Central memory CD4-positive, alpha-beta T cell (primary cell): ENCODE results near the gene PDZD2.
"Not testable (repeated sequence)": the region's sequence is repeated elsewhere in the genome, so short reads cannot be mapped to it uniquely, and the experiment has no call there.

ENCODE experiments used
- DNase-seq: peaks from one replicate; pipeline ENCODE4 v3.0.0; 2022

The PDZD2 gene

DNA sequence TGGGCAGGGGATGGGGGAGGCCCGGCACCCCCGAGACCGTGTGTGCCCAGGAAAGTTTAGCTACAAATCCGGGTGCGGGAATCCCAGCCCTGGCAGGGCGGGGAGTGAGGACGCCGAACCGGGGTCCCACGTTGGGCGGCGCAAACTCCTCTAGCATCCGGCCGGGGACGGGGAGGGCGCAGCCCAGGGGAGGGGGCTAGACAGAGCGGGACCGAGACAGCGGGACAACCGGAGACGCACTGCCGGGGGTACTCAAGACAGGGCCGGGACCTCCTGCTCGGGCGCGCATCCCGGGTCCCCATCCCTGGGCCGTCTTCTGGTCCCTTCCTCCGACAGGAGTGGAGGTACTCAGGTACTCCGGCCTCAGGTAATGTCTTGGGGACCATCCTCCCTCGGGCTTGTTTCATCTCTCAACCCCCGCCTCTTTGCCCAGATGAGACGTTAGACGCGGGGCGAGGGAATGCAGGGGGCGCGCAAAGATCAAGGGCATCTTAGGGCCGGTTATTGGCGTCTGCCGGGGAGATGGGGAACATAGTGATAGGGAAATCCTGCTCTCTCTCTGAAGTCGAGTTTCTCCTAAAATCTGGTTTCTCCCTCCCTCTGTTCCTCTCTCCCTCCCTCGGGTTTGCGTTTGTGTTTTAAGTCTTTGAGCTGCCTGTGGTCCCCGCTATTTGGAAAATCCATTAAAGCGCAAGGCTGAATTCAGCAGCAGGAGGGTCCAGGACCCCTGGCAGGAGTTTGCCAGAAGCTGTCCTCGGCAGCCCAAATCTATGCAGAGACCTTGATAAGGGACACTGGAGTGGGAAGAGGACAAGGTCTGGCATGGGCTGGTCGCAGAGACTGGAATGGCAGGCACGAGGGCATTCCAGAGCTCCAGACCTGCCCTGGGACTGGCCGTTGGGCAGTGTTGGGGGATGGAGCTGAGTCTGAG, 815 bp downstream of the PDZD2 start:
- no peak for DNase-seq

GRCh38 chr5:31640573-31640972, 1.6 kb downstream of the PDZD2 start:
- DNase-seq = no peak

DNA sequence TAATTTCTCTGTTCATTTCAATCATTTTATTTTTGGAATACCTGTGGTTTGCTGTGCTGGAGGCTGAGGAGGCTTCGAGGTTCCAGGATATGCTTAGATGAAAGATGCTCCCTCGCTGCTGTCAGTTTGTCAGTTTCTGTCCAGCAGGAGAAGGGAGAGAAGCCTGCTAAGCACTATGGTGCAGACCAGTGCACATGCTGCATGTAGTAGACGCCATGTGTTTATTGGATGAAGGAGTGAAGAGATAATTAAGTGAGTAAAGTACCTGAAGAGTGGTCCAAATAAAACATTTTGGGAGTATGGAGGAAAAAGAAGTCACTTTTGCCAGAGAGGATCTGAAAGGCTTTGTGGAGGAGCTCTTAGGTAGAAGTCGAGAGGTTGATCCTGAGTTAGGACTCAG, 2.1 kb downstream of the PDZD2 start:
- no peak for DNase-seq

GRCh38 chr5:31641575-31641974, 2.6 kb downstream of the PDZD2 start:
- no peak for DNase-seq

- no peak for DNase-seq
These were observed 6.6 kb downstream of the PDZD2 start for GRCh38 chr5:31645420-31646081.

GRCh38 chr5:31648326-31648725, 9.4 kb downstream of the PDZD2 start:
- DNase-seq = no peak

DNA sequence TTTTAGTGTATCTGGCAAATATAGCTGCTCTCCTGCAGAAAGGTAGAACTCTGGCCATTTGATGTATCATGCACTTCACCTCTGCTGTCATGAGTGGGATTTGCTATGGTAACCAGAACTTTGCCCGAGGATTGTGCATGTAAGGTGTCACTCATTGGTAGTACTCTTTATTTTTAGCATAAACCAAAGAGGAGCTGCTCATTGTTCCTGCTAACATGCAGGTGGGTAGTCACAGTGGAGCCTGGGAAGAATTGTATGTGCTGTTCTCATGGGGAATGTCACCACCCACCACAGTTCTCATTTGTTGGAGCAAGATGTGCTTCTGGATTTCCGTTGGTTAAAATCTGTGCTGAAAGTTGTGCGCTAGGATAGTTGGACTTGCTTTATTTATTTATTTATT, 12.3 kb downstream of the PDZD2 start:
- no peak for DNase-seq

GRCh38 chr5:31655491-31655890, 16.6 kb downstream of the PDZD2 start:
- DNase-seq = no peak

- DNase-seq = no peak
These were observed 17.9 kb downstream of the PDZD2 start for GRCh38 chr5:31656806-31657205.

DNA sequence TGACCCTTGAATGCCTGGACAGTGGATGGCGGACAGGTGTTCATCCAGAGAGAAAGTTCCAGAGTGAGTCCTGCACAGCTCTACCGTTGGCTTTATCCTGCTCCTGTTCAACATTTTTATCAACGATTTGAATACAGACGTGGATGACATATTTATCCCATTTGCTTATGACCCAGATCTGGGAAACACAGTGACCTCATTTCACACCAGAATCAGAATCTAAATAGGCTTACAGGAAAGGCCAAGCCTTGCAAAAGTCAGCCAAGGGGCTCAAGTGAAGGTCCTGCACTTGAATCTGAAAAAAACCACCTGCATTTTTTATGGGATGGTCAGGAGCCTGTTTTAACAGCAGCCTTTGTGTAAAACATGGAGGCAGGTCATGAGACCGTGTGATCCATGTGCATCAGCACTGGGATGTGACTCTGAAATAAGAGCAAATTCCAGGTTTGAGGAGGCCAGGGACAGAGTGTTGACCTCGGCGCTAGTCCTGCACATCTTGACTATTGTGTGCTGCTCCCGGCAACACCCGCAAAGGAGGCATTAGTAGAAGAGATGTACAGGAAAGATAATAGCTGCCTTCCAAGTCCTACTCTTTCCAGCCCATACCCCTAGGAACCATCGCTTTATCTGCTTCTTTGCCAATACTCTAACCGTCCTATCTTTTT, 18.5 kb downstream of the PDZD2 start:
- DNase-seq = no peak

- DNase-seq = no peak
These were observed 22.3 kb downstream of the PDZD2 start for GRCh38 chr5:31661257-31661656.

DNA sequence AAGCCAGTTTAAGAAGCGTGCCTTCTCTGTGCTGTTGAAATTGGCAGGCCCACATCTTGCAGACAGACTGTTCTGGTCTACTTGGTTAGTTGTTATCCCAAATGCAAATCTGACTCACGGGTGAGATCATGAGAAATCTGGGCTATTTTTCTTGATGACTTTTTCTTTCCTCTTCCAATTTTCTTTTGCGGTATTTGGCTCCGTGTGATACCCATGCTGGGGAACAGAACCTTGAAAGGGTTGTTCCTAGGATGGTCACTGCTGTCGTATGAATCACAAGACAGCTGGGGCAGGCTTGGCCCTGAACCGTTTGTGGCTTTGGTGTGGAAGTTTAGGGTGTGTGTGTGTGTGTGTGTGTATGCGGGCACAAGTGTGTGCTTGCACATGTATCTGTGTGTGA, 24.6 kb downstream of the PDZD2 start:
- DNase-seq = no peak

GRCh38 chr5:31664566-31664965, 25.6 kb downstream of the PDZD2 start:
- no peak for DNase-seq

- no peak for DNase-seq
These were observed 32.4 kb downstream of the PDZD2 start for GRCh38 chr5:31671339-31671741.

DNA sequence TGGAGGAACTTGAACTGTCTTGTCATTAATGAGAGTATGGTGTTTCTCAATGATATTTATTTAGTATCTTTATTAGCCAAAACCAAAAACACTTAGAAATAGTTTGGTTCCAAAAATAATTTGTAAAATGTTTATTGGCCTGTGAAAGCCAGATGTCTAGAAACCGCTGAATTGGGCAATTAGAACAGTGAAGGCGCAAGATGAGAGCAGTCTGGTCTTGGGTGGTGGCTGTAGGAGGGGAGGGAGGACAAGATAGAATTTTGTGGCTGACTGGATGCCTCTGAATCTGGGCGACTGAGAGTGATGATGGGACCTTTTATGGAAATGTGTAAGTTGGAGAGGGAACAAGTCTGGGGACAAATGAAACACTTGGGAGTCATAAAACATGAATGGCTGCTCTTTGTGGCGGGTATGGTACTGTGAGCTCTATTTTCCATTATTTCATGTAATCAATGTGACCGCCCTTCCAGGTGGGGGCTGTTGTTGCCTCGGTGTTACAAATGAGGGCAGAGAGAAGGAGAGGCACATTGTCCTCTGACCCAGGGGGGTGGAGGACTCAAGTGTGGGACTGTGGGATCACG, 35.5 kb downstream of the PDZD2 start:
- no peak for DNase-seq

- DNase-seq = no peak
These were observed 36.5 kb downstream of the PDZD2 start for GRCh38 chr5:31675472-31675871.

GRCh38 chr5:31678180-31678579, 39.2 kb downstream of the PDZD2 start:
- no peak for DNase-seq

GRCh38 chr5:31680528-31680927, 41.6 kb downstream of the PDZD2 start:
- no peak for DNase-seq

- no peak for DNase-seq
These were observed 43.1 kb downstream of the PDZD2 start for GRCh38 chr5:31682025-31682424.

GRCh38 chr5:31682851-31683250, 43.9 kb downstream of the PDZD2 start:
- no peak for DNase-seq

- no peak for DNase-seq
These were observed 49.7 kb downstream of the PDZD2 start for GRCh38 chr5:31688515-31689092.

GRCh38 chr5:31691408-31691807, 52.5 kb downstream of the PDZD2 start:
- DNase-seq = not testable (repeated sequence)
